SU-DHL-6 (cell line): ENCODE results near the gene RASIP1.

Experiments used
- H2AFZ ChIP-seq: fragments of 200-600 bp; sonication (generic); 2 replicates; pipeline ENCODE4 v1.6.1; 2014; ENCODE audit warnings: low read depth, mild to moderate bottlenecking, moderate library complexity, mixed read lengths, antibody characterized with exemption, low read length; ENCODE audit not compliant: severe bottlenecking
- H3F3A ChIP-seq: fragments of 200-600 bp; shearing (Covaris generic); 2 replicates; pipeline ENCODE4 v1.6.0; 2016; ENCODE audit warnings: antibody characterized with exemption, mild to moderate bottlenecking; ENCODE audit not compliant: insufficient read depth
- H3K27ac ChIP-seq: fragments of 200-600 bp; sonication (generic); 2 replicates; pipeline ENCODE4 v1.5.1; 2016; ENCODE audit warnings: low read depth, mild to moderate bottlenecking, low read length, moderate library complexity, mixed read lengths
- H3K27me3 ChIP-seq: fragments of 200-600 bp; sonication (generic), shearing (Covaris generic); 2 replicates; pipeline ENCODE4 v1.6.0; 2014; ENCODE audit warnings: mild to moderate bottlenecking, low read length
- H3K36me3 ChIP-seq: fragments of 200-600 bp; sonication (generic); 2 replicates; pipeline ENCODE4 v1.6.1; 2014; ENCODE audit warnings: mild to moderate bottlenecking, low read length, mixed read lengths
- H3K4me2 ChIP-seq: fragments of 300-600, 200-600 bp; shearing (Covaris generic), sonication (generic); 2 replicates; pipeline ENCODE4 v1.6.0; 2014; ENCODE audit warnings: low read length, low read depth, mild to moderate bottlenecking; ENCODE audit not compliant: poor library complexity, severe bottlenecking
- H3K4me3 ChIP-seq: fragments of 200-600 bp; sonication (generic); 2 replicates; pipeline ENCODE4 v1.5.1; 2014; ENCODE audit warnings: antibody characterized with exemption, low read length, mild to moderate bottlenecking, mixed read lengths; ENCODE audit not compliant: insufficient read depth, poor library complexity, severe bottlenecking
- H3K79me2 ChIP-seq: fragments of 200-600 bp; sonication (generic); 2 replicates; pipeline ENCODE4 v1.6.1; 2014; ENCODE audit warnings: mild to moderate bottlenecking, low read length, moderate library complexity; ENCODE audit not compliant: insufficient read depth
- H3K9ac ChIP-seq: fragments of 200-600 bp; sonication (generic); 2 replicates; pipeline ENCODE4 v1.7.0; 2014; ENCODE audit warnings: mild to moderate bottlenecking, low read length
- H3K9me2 ChIP-seq: fragments of 200-600 bp; sonication (generic); replicated peaks from 2 replicates; pipeline ENCODE4 v1.6.1; 2014; ENCODE audit warnings: low read length; ENCODE audit not compliant: insufficient read depth
- H3K9me3 ChIP-seq: fragments of 200-600 bp; sonication (generic); 2 replicates; pipeline ENCODE4 v1.6.1; 2014; ENCODE audit warnings: low read length, mixed read lengths; ENCODE audit not compliant: insufficient read depth
- H4K20me1 ChIP-seq: fragments of 200-600 bp; sonication (generic); 2 replicates; pipeline ENCODE4 v1.6.1; 2014; ENCODE audit warnings: low read depth, mild to moderate bottlenecking, antibody characterized with exemption, low read length, moderate library complexity, mixed read lengths
- EZH2phosphoT487 ChIP-seq: fragments of 200-600 bp; sonication (generic), shearing (Covaris generic); conservative IDR thresholded peaks from 2 replicates; pipeline ENCODE4 v1.6.1; 2018; ENCODE audit warnings: mild to moderate bottlenecking, antibody characterized with exemption, low read length, moderate library complexity, mixed read lengths
- TF ChIP-seq, protein P1 (sequence below): fragments of 200-600 bp; sonication (generic); IDR thresholded peaks from one replicate; pipeline ENCODE4 v1.5.1; 2017; ENCODE audit warnings: antibody characterized with exemption, mild to moderate bottlenecking, low read length, moderate library complexity; ENCODE audit not compliant: insufficient read depth, poor library complexity, severe bottlenecking

The RASIP1 gene

DNA sequence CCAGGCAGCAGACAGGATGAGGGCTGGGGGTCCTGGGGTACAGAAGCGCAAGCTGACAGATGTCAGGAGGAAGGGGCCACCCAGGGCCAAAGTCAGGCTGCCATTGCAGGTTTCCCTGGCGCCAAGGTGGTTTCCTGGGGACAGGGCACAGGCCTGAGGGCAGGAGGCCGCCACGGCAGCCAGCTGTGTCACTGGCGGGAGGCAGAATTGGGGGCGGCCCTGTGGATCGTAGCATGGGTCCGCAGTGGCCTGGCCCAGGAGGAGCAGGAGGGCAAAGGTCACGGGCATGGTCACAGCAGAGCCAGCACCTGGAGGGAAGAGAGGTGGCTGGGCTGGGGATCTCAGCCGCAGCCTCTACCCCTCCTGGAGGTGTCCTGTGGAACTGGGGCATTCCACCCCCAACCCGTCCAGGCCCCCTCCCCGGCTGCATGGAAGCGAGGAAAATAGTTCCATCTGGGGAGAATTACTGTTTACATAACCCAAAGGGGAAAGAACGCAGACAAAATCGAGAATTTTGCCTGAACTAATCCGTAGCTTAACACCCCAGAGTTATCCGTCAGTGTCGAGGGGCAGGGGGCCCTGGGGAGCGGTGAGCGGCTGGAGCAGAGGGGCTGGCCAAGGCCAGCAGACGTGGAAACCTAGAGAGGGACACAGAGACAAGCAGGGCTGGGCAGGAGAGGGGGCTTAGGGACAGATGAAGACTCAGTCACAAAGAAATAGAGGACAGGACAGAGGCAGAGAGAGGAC is 69.5 kb downstream of the RASIP1 start:
- no peaks in the 10 kb centered on the region for H3K9me3 ChIP-seq
- H3K9me2 ChIP-seq = no peaks in the 10 kb centered on the region
- no peaks in the 10 kb centered on the region for H3K27me3 ChIP-seq
- no peak overlapping the region for H2AFZ ChIP-seq
- no peaks in the 10 kb centered on the region for H4K20me1 ChIP-seq
- TF ChIP-seq, protein P1, sequence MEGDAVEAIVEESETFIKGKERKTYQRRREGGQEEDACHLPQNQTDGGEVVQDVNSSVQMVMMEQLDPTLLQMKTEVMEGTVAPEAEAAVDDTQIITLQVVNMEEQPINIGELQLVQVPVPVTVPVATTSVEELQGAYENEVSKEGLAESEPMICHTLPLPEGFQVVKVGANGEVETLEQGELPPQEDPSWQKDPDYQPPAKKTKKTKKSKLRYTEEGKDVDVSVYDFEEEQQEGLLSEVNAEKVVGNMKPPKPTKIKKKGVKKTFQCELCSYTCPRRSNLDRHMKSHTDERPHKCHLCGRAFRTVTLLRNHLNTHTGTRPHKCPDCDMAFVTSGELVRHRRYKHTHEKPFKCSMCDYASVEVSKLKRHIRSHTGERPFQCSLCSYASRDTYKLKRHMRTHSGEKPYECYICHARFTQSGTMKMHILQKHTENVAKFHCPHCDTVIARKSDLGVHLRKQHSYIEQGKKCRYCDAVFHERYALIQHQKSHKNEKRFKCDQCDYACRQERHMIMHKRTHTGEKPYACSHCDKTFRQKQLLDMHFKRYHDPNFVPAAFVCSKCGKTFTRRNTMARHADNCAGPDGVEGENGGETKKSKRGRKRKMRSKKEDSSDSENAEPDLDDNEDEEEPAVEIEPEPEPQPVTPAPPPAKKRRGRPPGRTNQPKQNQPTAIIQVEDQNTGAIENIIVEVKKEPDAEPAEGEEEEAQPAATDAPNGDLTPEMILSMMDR = no peak
- no peak for TF ChIP-seq EZH2phosphoT487
- H3K27ac ChIP-seq = no peak overlapping the region
- no peaks in the 10 kb centered on the region for H3F3A ChIP-seq
- no peak overlapping the region for H3K4me2 ChIP-seq
- H3K79me2 ChIP-seq = no peaks in the 10 kb centered on the region
- no peak overlapping the region for H3K4me3 ChIP-seq
- no peaks in the 10 kb centered on the region for H3K36me3 ChIP-seq
- no peak overlapping the region for H3K9ac ChIP-seq
